Measurements from ENCODE around the gene JRKL.
"Not testable (repeated sequence)": the region's sequence is repeated elsewhere in the genome, so short reads cannot be mapped to it uniquely, and the experiment has no call there.

Gene JRKL

GRCh38 chr11:96393753-96394348 is 4.0 kb downstream of the JRKL start:
- DNase-seq, result no peak

GRCh38 chr11:96394773-96395172 is 5.0 kb downstream of the JRKL start:
- no peak for DNase-seq

GRCh38 chr11:96396637-96397036 is 6.8 kb downstream of the JRKL start:
- no peak for DNase-seq

GRCh38 chr11:96397863-96398262 is 8.1 kb downstream of the JRKL start:
- no peak for DNase-seq

GRCh38 chr11:96400697-96401096 is 10.9 kb downstream of the JRKL start:
- DNase-seq, result no peak

GRCh38 chr11:96411412-96411811 is 21.6 kb downstream of the JRKL start:
- DNase-seq, result not testable (repeated sequence)

GRCh38 chr11:96412761-96413381 is 23.1 kb downstream of the JRKL start:
- no peak for DNase-seq

GRCh38 chr11:96413408-96413807 is 23.6 kb downstream of the JRKL start:
- DNase-seq, result no peak

GRCh38 chr11:96424693-96425092 is 34.9 kb downstream of the JRKL start:
- DNase-seq, result no peak

- no peak for DNase-seq
These were observed 40.9 kb downstream of the JRKL start for GRCh38 chr11:96430668-96431067.

GRCh38 chr11:96432654-96433053 is 42.8 kb downstream of the JRKL start:
- not testable (repeated sequence) for DNase-seq

All from nucleus accumbens (tissue), 56 donors.